DOHH2 (cell line): ENCODE measurements around the gene DSP.

Experiments used
- H3F3A ChIP-seq: fragments of 200-600 bp; sonication (generic), shearing (Covaris generic); 2 replicates; pipeline ENCODE4 v1.6.0; 2016; ENCODE audit warnings: antibody characterized with exemption, mild to moderate bottlenecking; ENCODE audit not compliant: control insufficient read depth, insufficient read depth
- H3K27ac ChIP-seq: fragments of 200-600 bp; sonication (generic); 2 replicates; pipeline ENCODE4 v1.5.1; 2014; ENCODE audit warnings: low read depth, mild to moderate bottlenecking, low read length, moderate library complexity
- H3K27me3 ChIP-seq: fragments of 200-600 bp; sonication (generic); 2 replicates; pipeline ENCODE4 v1.6.1; 2014; ENCODE audit warnings: mild to moderate bottlenecking, low read length, mixed read lengths; ENCODE audit not compliant: control insufficient read depth
- H3K36me3 ChIP-seq: fragments of 200-600 bp; sonication (generic); 2 replicates; pipeline ENCODE4 v1.6.1; 2014; ENCODE audit warnings: mild to moderate bottlenecking, low read length, moderate library complexity, mixed read lengths; ENCODE audit not compliant: control insufficient read depth
- H3K4me1 ChIP-seq: fragments of 200-600 bp; sonication (generic); 2 replicates; pipeline ENCODE4 v1.6.1; 2014; ENCODE audit warnings: mild to moderate bottlenecking, low read length, mixed read lengths; ENCODE audit not compliant: control insufficient read depth
- H3K4me2 ChIP-seq: fragments of 200-600 bp; sonication (generic); 2 replicates; pipeline ENCODE4 v1.6.0; 2014; ENCODE audit warnings: mild to moderate bottlenecking, low read length, moderate library complexity
- H3K4me3 ChIP-seq: fragments of 200-600 bp; sonication (generic); 2 replicates; pipeline ENCODE4 v1.5.1; 2014; ENCODE audit warnings: mild to moderate bottlenecking, low read length, mixed read lengths
- H3K79me2 ChIP-seq: fragments of 200-600 bp; sonication (generic); 2 replicates; pipeline ENCODE4 v1.6.1; 2014; ENCODE audit warnings: mild to moderate bottlenecking, low read length, mixed read lengths; ENCODE audit not compliant: control insufficient read depth
- H3K9me2 ChIP-seq: fragments of 200-600 bp; sonication (generic); replicated peaks from 2 replicates; pipeline ENCODE4 v1.6.1; 2014; ENCODE audit warnings: mild to moderate bottlenecking, low read length, mixed read lengths; ENCODE audit not compliant: control insufficient read depth
- H3K9me3 ChIP-seq: fragments of 200-600 bp; sonication (generic); 2 replicates; pipeline ENCODE4 v1.6.1; 2014; ENCODE audit warnings: antibody characterized with exemption, low read length, mixed read lengths; ENCODE audit not compliant: control insufficient read depth, insufficient read depth
- H4K20me1 ChIP-seq: fragments of 200-600 bp; sonication (generic); 2 replicates; pipeline ENCODE4 v1.6.0; 2014; ENCODE audit warnings: low read depth, mild to moderate bottlenecking, antibody characterized with exemption, low read length, moderate library complexity; ENCODE audit not compliant: control insufficient read depth, insufficient read depth
- EZH2phosphoT487 ChIP-seq: fragments of 200-600 bp; sonication (generic); IDR thresholded peaks from 2 replicates; pipeline ENCODE4 v1.6.1; 2017; ENCODE audit warnings: borderline replicate concordance, mild to moderate bottlenecking, antibody characterized with exemption, low read length, moderate library complexity, mixed read lengths
- TF ChIP-seq, protein P1 (sequence below): fragments of 200-600 bp; sonication (generic); IDR thresholded peaks from one replicate; pipeline ENCODE4 v1.5.1; 2014; ENCODE audit warnings: antibody characterized with exemption, mild to moderate bottlenecking, low read depth, low read length; ENCODE audit not compliant: poor library complexity, severe bottlenecking

Gene DSP

DNA sequence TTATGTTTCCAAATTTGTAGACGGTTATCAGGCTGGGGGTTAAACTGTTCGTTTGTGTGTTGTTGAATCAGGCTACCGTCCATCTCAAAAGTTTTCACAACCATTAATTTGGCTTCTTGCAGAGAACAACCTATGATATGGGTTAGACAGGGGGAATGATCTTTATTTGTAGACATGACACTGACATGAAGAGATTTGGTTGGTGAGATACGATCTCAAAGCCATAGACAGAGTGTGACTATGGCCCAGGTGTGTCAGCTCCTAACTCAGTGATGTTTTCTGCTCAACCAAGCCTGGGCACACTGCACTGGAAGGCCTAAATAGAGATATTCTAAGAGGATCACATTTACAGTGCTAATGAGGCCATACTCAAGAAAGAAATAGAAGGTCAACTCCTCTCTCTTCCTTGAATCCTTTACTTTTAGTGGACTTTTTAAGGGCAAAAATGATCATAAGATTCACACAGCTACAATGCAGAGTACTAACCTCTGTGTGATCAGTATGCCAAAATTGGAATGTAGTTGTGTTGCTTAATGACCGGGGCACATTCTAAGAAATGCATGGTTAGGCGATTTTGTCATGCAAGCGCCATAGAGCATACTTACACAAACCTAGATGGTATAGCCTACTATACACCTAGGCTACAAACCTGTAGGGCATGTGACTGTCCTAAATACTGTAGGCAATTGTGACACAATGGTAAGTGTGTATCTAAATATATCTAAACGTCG lies 30.9 kb downstream of the DSP start:
- Histone ChIP-seq H3K27ac (no peak overlapping the region), H3F3A (no peaks in the 10 kb centered on the region), H3K4me3 (no peak overlapping the region), H3K36me3 (no peaks in the 10 kb centered on the region), H3K4me1 (no peaks in the 10 kb centered on the region), H3K79me2 (no peaks in the 10 kb centered on the region), H3K4me2 (no peak overlapping the region), H3K27me3 (peaks cover 48% of the 10 kb centered on the region), H3K9me3 (no peaks in the 10 kb centered on the region), H4K20me1 (no peaks in the 10 kb centered on the region), H3K9me2 (no peaks in the 10 kb centered on the region)
- TF ChIP-seq, protein P1, sequence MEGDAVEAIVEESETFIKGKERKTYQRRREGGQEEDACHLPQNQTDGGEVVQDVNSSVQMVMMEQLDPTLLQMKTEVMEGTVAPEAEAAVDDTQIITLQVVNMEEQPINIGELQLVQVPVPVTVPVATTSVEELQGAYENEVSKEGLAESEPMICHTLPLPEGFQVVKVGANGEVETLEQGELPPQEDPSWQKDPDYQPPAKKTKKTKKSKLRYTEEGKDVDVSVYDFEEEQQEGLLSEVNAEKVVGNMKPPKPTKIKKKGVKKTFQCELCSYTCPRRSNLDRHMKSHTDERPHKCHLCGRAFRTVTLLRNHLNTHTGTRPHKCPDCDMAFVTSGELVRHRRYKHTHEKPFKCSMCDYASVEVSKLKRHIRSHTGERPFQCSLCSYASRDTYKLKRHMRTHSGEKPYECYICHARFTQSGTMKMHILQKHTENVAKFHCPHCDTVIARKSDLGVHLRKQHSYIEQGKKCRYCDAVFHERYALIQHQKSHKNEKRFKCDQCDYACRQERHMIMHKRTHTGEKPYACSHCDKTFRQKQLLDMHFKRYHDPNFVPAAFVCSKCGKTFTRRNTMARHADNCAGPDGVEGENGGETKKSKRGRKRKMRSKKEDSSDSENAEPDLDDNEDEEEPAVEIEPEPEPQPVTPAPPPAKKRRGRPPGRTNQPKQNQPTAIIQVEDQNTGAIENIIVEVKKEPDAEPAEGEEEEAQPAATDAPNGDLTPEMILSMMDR: no peak
- TF ChIP-seq EZH2phosphoT487: no peak

DNA sequence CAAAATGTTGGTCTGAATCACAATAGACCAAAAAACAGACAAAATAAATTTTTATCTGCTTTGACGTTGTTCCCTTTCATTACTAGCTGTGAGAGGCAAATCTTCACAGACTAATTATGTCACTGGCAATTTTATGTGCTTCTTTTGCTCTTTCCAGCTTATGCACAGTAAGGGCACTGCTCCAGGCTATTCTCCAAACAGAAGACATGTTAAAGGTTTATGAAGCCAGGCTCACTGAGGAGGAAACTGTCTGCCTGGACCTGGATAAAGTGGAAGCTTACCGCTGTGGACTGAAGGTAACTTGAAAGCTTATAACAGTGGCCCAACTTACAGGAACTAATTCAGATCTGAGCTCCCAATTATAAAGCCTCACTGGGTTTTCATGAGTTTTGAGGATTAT lies 33.0 kb downstream of the DSP start:
- no peaks in the 10 kb centered on the region for H3K9me3 ChIP-seq
- no peaks in the 10 kb centered on the region for H4K20me1 ChIP-seq
- H3K36me3 ChIP-seq: no peaks in the 10 kb centered on the region
- TF ChIP-seq, protein P1: no peak
- TF ChIP-seq EZH2phosphoT487: no peak
- no peak overlapping the region for H3K27ac ChIP-seq
- H3F3A ChIP-seq: no peaks in the 10 kb centered on the region
- H3K4me1 ChIP-seq: peaks cover 3% of the 10 kb centered on the region; the same call in 1 of the 2 replicates
- no peaks in the 10 kb centered on the region for H3K9me2 ChIP-seq
- no peak overlapping the region for H3K4me2 ChIP-seq
- no peak overlapping the region for H3K4me3 ChIP-seq
- H3K27me3 ChIP-seq: peaks cover 60% of the 10 kb centered on the region
- H3K79me2 ChIP-seq: no peaks in the 10 kb centered on the region

DNA sequence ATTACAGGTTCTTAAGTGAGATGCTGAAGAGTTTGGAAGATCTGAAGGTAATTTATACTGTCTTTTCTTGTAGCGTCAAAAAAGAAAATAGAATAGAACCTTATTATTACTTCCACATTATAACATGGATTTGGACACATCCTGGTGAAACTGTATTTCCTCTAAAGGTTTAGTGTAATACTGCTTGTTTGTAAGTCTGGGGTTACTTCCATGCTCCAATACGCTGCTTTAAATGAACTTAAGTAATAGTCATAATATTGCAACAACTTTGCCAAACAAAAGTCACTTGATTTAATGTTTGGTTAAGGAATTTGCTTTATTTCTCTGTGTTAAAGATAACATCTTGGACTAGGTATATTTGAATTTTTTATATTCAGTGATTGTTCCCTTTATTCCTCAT lies 37.0 kb downstream of the DSP start:
- Histone ChIP-seq H4K20me1 (no peaks in the 10 kb centered on the region), H3K79me2 (no peaks in the 10 kb centered on the region), H3F3A (no peaks in the 10 kb centered on the region), H3K9me3 (no peaks in the 10 kb centered on the region), H3K36me3 (no peaks in the 10 kb centered on the region), H3K9me2 (no peaks in the 10 kb centered on the region), H3K27ac (no peak overlapping the region), H3K4me3 (no peak overlapping the region), H3K4me2 (no peak overlapping the region), H3K4me1 (peaks cover 3% of the 10 kb centered on the region; the same call in 1 of the 2 replicates), H3K27me3 (peaks cover 60% of the 10 kb centered on the region)
- TF ChIP-seq, protein P1: no peak
- no peak for TF ChIP-seq EZH2phosphoT487
